HG03066 (cell line): ENCODE measurements around the gene POLR2J3.
"Not testable (repeated sequence)": the region's sequence is repeated elsewhere in the genome, so short reads cannot be mapped to it uniquely, and the experiment has no call there.

Experiments used
- ATAC-seq: cut with Tn5 transposase; IDR thresholded peaks from one replicate; pipeline ENCODE4 v1.9.1; 2021; ENCODE audit warnings: low read depth; ENCODE audit not compliant: unreplicated experiment

Gene POLR2J3

GRCh38 chr7:102572261-102573239, at the start of gene POLR2J3:
TSS of gene POLR2J3 (minus strand) at chr7:102572583. CDS start at chr7:102572521, 62 bp downstream.
- ATAC-seq = peak; percentile 93

GRCh38 chr7:102618122-102618521, 45.7 kb upstream of the POLR2J3 start:
- not testable (repeated sequence) for ATAC-seq

- peak; percentile 55 for ATAC-seq
Measured at GRCh38 chr7:102616507-102617125, 44.2 kb upstream of the POLR2J3 start, which contains the start of gene RASA4. TSS of gene RASA4 (minus strand) at chr7:102616756. CDS start at chr7:102616689, 67 bp downstream.

- ATAC-seq = not testable (repeated sequence)
Measured at GRCh38 chr7:102615930-102616329, 43.5 kb upstream of the POLR2J3 start.

- ATAC-seq = not testable (repeated sequence)
Measured at GRCh38 chr7:102614873-102615272, 42.5 kb upstream of the POLR2J3 start.

GRCh38 chr7:102614346-102614697, 41.9 kb upstream of the POLR2J3 start:
- ATAC-seq = peak; percentile 17

GRCh38 chr7:102613575-102614345, 41.4 kb upstream of the POLR2J3 start:
- ATAC-seq = peak; percentile 66

- ATAC-seq = not testable (repeated sequence)
Measured at GRCh38 chr7:102611675-102612325, 39.4 kb upstream of the POLR2J3 start.

- ATAC-seq = peak; percentile 38
Measured at GRCh38 chr7:102611013-102611674, 38.8 kb upstream of the POLR2J3 start.

GRCh38 chr7:102610441-102610840, 38.1 kb upstream of the POLR2J3 start:
- not testable (repeated sequence) for ATAC-seq

- not testable (repeated sequence) for ATAC-seq
Measured at GRCh38 chr7:102609734-102610133, 37.4 kb upstream of the POLR2J3 start.

- not testable (repeated sequence) for ATAC-seq
Measured at GRCh38 chr7:102606848-102607247, 34.5 kb upstream of the POLR2J3 start.

GRCh38 chr7:102604431-102605145, 32.2 kb upstream of the POLR2J3 start:
- ATAC-seq = not testable (repeated sequence)

- ATAC-seq = not testable (repeated sequence)
Measured at GRCh38 chr7:102602317-102602716, 29.9 kb upstream of the POLR2J3 start.

- ATAC-seq = not testable (repeated sequence)
Measured at GRCh38 chr7:102599699-102600098, 27.3 kb upstream of the POLR2J3 start.

GRCh38 chr7:102596036-102596435, 23.7 kb upstream of the POLR2J3 start:
- not testable (repeated sequence) for ATAC-seq

GRCh38 chr7:102593637-102594334, 21.4 kb upstream of the POLR2J3 start:
- peak; percentile 44 for ATAC-seq

GRCh38 chr7:102592477-102593019, 20.2 kb upstream of the POLR2J3 start:
- ATAC-seq = peak; percentile 57
